Upper lobe of left lung (tissue), 6 donors: ENCODE data around the gene CCNG2. TPM values are rescaled to one million over a fixed set of nuclear protein-coding genes. Genes with fewer than 3 reads are reported as not detected.
A peak's percentile ranks its signal among the peaks of the same experiment; 100 is the strongest.

Experiments
- ATAC-seq, 2 donors: fragments of 200-7000 bp; cut with Tn5 transposase; one replicate each; pipeline ENCODE4 v1.9.1; 2022; ENCODE audit warnings: mild to moderate bottlenecking in 2 of 2, moderate library complexity in 2 of 2; ENCODE audit not compliant: low FRiP score in 2 of 2
- DNase-seq, 2 donors: peaks; one replicate each; pipeline ENCODE4 v3.0.0-alpha.2; 2019 to 2020
- H3K27ac ChIP-seq, 4 donors: fragments of 200-600 bp; sonication (generic); one replicate each; pipeline ENCODE4 v1.5.1; 2016 to 2019
- H3K27me3 ChIP-seq, 4 donors: fragments of 200-600 bp; sonication (generic); one replicate each; pipeline ENCODE4 v1.5.1; 2017 to 2019
- H3K36me3 ChIP-seq, 4 donors: fragments of 200-600 bp; sonication (generic); one replicate each; pipeline ENCODE4 v1.5.1; 2016 to 2019
- H3K4me1 ChIP-seq, 4 donors: fragments of 200-600 bp; sonication (generic); one replicate each; pipeline ENCODE4 v1.5.1; 2018 to 2019
- H3K4me3 ChIP-seq, 4 donors: fragments of 200-600 bp; sonication (generic); one replicate each; pipeline ENCODE4 v1.5.1; 2017 to 2019; ENCODE audit warnings: mild to moderate bottlenecking in 2 of 4, moderate library complexity in 1 of 4
- H3K9me3 ChIP-seq, 4 donors: fragments of 200-600 bp; sonication (generic); one replicate each; pipeline ENCODE4 v1.5.1; 2018 to 2019
- EP300 ChIP-seq, 4 donors: sonication (generic); formaldehyde crosslinking; IDR thresholded peaks; one replicate each; pipeline ENCODE4 v1.5.1; 2017; ENCODE audit warnings: antibody characterized with exemption in 4 of 4, control low read depth in 2 of 4
- POLR2A ChIP-seq, 4 donors: fragments of 450-650 bp; IDR thresholded peaks; one replicate each; pipeline ENCODE4 v1.5.1; 2016 to 2017; ENCODE audit warnings: antibody characterized with exemption in 4 of 4, mild to moderate bottlenecking in 2 of 4
- POLR2AphosphoS5 ChIP-seq, 2 donors: sonication (generic); formaldehyde crosslinking; IDR thresholded peaks; one replicate each; pipeline ENCODE4 v1.5.1; 2017; ENCODE audit warnings: antibody characterized with exemption in 2 of 2
- WGBS, 2 donors: methylation state at CpG; one replicate each; pipeline ENCODE4 v1.1.5; 2017 to 2018; 5-methylcytosine and 5-hydroxymethylcytosine counted together
- total RNA-seq, 6 donors: library from RNA; depleted of rRNA in 4 of 6; stranded (reverse); fragments of >200 nt in 4 of 6; gene quantifications; one replicate each; pipeline versions ENCODE4 v1.1.0 to v1.2.1, GENCODE V29; 2016 to 2021
- TF ChIP-seq, protein P1 (sequence below), 6 experiments: fragments of 450-650 bp in 4 of 6; fragments of 200-600 bp in 2 of 6; sonication (generic) in 2 of 6; IDR thresholded peaks; one replicate each; pipeline ENCODE4 v1.5.1; 2016 to 2019; ENCODE audit warnings: antibody characterized with exemption in 6 of 6
- donor health status: DM: no; HTN: no; CAD: no; lungs with moderate emphysema.
- donor health status: DM: no; HTN: yes; CAD: no; lungs with severe emphysema.

Gene CCNG2
- total RNA-seq, 6 donors from 2014 or later: 14.1 to 50.5 (median 27.3) TPM

- no peaks in the 10 kb centered on the region for H3K9me3 ChIP-seq
- TF ChIP-seq POLR2AphosphoS5 (IDR thresholded peaks at IDR 0.05) (no peak), POLR2A (IDR thresholded peaks at IDR 0.05) (no peak), EP300 (IDR thresholded peaks at IDR 0.05) (no peak)
- TF ChIP-seq, protein P1, sequence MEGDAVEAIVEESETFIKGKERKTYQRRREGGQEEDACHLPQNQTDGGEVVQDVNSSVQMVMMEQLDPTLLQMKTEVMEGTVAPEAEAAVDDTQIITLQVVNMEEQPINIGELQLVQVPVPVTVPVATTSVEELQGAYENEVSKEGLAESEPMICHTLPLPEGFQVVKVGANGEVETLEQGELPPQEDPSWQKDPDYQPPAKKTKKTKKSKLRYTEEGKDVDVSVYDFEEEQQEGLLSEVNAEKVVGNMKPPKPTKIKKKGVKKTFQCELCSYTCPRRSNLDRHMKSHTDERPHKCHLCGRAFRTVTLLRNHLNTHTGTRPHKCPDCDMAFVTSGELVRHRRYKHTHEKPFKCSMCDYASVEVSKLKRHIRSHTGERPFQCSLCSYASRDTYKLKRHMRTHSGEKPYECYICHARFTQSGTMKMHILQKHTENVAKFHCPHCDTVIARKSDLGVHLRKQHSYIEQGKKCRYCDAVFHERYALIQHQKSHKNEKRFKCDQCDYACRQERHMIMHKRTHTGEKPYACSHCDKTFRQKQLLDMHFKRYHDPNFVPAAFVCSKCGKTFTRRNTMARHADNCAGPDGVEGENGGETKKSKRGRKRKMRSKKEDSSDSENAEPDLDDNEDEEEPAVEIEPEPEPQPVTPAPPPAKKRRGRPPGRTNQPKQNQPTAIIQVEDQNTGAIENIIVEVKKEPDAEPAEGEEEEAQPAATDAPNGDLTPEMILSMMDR (IDR thresholded peaks at IDR 0.05): no peak
- no peaks in the 10 kb centered on the region for H3K4me1 ChIP-seq
- H3K27me3 ChIP-seq: no peaks in the 10 kb centered on the region
- WGBS, 2 donors: 70 to 74% methylated on average over 3 of the region's 3 CpGs
- no peaks in the 10 kb centered on the region for H3K36me3 ChIP-seq
- DNase-seq (no peak), ATAC-seq (no peak)
- no peak overlapping the region for H3K4me3 ChIP-seq
- H3K27ac ChIP-seq: no peak overlapping the region
Measured at GRCh38 chr4:77201857-77202256, 44.9 kb downstream of the CCNG2 start.

- Histone ChIP-seq H3K4me3 (no peak overlapping the region), H3K27me3 (no peaks in the 10 kb centered on the region), H3K9me3 (no peaks in the 10 kb centered on the region), H3K4me1 (no peaks in the 10 kb centered on the region), H3K36me3 (no peaks in the 10 kb centered on the region), H3K27ac (no peak overlapping the region)
- DNase-seq (no peak), ATAC-seq (no peak)
- TF ChIP-seq EP300 (IDR thresholded peaks at IDR 0.05): no peak
- TF ChIP-seq, protein P1 (IDR thresholded peaks at IDR 0.05): no peak
- no peak for TF ChIP-seq POLR2AphosphoS5 (IDR thresholded peaks at IDR 0.05)
- no peak for TF ChIP-seq POLR2A (IDR thresholded peaks at IDR 0.05)
- 71 to 77% methylated on average over 1 of the region's 1 CpG for WGBS, 2 donors
Measured at GRCh38 chr4:77202491-77202890, 45.5 kb downstream of the CCNG2 start.

DNA sequence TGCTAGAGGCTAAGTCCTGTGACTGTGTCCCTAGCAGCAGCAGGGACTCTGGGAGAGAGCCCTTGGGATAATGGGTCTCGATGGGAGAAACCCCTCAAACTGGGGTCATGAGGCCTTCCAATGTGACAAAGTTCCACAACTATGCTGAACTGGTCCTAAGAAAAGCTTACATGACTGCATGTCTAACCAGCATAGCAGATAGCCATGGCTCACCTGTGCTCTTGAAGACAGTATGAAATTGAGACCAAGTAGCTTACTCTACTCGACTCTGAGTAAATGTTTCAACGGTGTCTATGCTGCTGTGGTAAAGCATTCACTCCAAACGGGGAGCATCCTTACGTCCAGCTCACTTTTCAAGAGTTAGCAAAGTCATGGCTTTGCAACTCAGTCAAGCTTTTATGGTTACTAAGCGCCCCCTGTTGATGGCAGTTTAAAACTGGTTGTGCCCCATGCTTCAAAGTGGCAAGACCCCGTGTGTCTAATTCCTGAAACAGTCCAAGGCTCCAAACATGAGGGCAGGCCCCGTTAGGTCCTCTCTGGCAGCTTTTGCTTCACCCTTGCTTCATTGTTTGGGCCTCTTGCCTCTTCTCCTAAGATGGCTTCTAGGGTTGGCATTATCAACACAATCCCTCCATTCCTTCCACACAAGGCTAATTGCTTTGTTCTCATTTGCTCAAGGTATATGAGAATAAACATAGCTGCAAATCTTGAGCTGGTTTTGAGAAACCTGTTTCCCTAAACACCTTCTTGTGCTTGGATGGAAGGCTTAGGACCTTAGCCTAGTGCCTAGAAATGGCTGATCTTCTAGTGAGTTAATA is 46.6 kb downstream of the CCNG2 start:
- ATAC-seq: peak; percentile 48 to 83
- 16 to 17% methylated on average over 8 of the region's 8 CpGs for WGBS, 2 donors

DNA sequence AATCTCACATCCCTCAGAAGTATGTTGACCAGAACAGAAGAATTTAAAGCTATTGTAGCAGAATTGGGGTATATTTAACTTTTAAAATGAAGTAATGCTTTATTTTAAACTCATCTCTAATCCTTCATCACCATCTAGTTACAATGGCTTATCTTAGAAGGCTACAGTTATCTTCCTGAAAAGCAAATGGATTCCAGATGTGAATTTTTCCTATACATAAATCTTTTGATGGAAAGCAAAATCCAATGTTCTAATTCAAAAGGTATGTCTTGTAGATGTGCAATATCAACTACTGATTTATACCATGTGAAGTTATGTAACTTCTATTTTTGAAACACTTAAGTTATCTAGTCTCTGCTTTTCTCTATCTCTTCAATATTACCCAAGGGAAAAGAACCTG is 47.6 kb downstream of the CCNG2 start:
- Histone ChIP-seq H3K27ac (no peak overlapping the region), H3K27me3 (no peaks in the 10 kb centered on the region), H3K36me3 (no peaks in the 10 kb centered on the region), H3K4me1 (no peaks in the 10 kb centered on the region), H3K4me3 (no peak overlapping the region), H3K9me3 (no peaks in the 10 kb centered on the region)
- TF ChIP-seq POLR2A (IDR thresholded peaks at IDR 0.05) (no peak), EP300 (IDR thresholded peaks at IDR 0.05) (no peak), POLR2AphosphoS5 (IDR thresholded peaks at IDR 0.05) (no peak)
- TF ChIP-seq, protein P1 (IDR thresholded peaks at IDR 0.05): no peak
- ATAC-seq (no peak), DNase-seq (no peak)

More for the DNA sequence above, 46.6 kb downstream of the CCNG2 start:
- Histone ChIP-seq H3K27me3 (no peaks in the 10 kb centered on the region), H3K36me3 (no peaks in the 10 kb centered on the region), H3K4me1 (no peaks in the 10 kb centered on the region), H3K27ac (no peak overlapping the region), H3K4me3 (no peak overlapping the region), H3K9me3 (no peaks in the 10 kb centered on the region)
- DNase-seq: peak in 1 of 2 donors; percentile 58
- TF ChIP-seq POLR2AphosphoS5 (IDR thresholded peaks at IDR 0.05) (no peak), POLR2A (IDR thresholded peaks at IDR 0.05) (no peak), EP300 (IDR thresholded peaks at IDR 0.05) (no peak)
- TF ChIP-seq, protein P1 (IDR thresholded peaks at IDR 0.05): peak; percentile 65 to 83 (median 73)

DNA sequence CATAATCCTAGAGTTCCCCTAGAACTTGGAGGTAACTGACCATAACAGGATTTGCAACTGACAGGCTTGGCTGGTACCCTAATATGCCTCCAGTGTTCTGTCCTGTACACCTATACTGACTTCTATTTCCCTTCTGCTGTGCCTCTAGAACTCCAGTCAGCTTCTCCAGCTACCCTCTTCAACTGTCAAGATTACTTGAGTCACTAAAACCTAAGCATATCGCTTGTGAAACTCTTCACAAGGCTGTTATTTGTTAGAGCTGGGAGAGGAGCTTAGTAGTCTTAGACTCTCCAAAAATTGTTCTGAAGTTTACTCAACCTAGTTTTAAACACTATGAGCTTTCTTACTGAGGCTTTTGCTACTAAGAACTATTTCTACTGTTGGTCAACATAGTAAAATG is 52.0 kb downstream of the CCNG2 start:
- peak in 1 of 2 donors; percentile 16 for ATAC-seq
- WGBS, 2 donors: 65 to 88% methylated on average over 1 of the region's 1 CpG

More for the DNA sequence above, 52.0 kb downstream of the CCNG2 start:
- Histone ChIP-seq H3K27ac (no peak overlapping the region), H3K9me3 (no peaks in the 10 kb centered on the region), H3K36me3 (no peaks in the 10 kb centered on the region), H3K4me1 (no peaks in the 10 kb centered on the region), H3K27me3 (no peaks in the 10 kb centered on the region), H3K4me3 (no peak overlapping the region)
- TF ChIP-seq, protein P1 (IDR thresholded peaks at IDR 0.05): no peak
- no peak for TF ChIP-seq POLR2AphosphoS5 (IDR thresholded peaks at IDR 0.05)
- TF ChIP-seq EP300 (IDR thresholded peaks at IDR 0.05): no peak
- no peak for TF ChIP-seq POLR2A (IDR thresholded peaks at IDR 0.05)
- no peak for DNase-seq
